NCI-H446 (cell line): ENCODE data around the gene RPL10A.

Experiments
- DNase-seq, 2 experiments: peaks; one replicate each; lab custom pipeline; 2025; lab: John Stamatoyannopoulos, UW

The RPL10A gene

GRCh38 chr6:35448191-35448590, 20.0 kb upstream of the RPL10A start:
- peak in 1 of 2 experiments; percentile 28 for DNase-seq

GRCh38 chr6:35449287-35449881, 18.8 kb upstream of the RPL10A start:
- peak; percentile 54 to 79 for DNase-seq

- no peak for DNase-seq
These were observed 16.6 kb upstream of the RPL10A start for GRCh38 chr6:35451354-35452182.

- DNase-seq: peak; percentile 87 to 94
These were observed 15.8 kb upstream of the RPL10A start, which contains the start of gene FANCE for GRCh38 chr6:35452183-35453090. FANCE (plus strand) TSS chr6:35452338; CDS start chr6:35452546, 208 bp downstream.

- DNase-seq: no peak
These were observed 15.0 kb upstream of the RPL10A start for GRCh38 chr6:35453236-35453635.

- DNase-seq: no peak
These were observed 13.7 kb upstream of the RPL10A start for GRCh38 chr6:35454391-35455110.

GRCh38 chr6:35457907-35458306, 10.3 kb upstream of the RPL10A start:
- no peak for DNase-seq

GRCh38 chr6:35461270-35461669, 6.9 kb upstream of the RPL10A start:
- DNase-seq: no peak

GRCh38 chr6:35463292-35463691, 4.9 kb upstream of the RPL10A start:
- DNase-seq: no peak

GRCh38 chr6:35465646-35466045, 2.6 kb upstream of the RPL10A start:
- DNase-seq: no peak

- no peak for DNase-seq
These were observed 964 bp downstream of the RPL10A start for GRCh38 chr6:35468980-35469750.

- DNase-seq: peak in 1 of 2 experiments; percentile 41
These were observed 1.8 kb downstream of the RPL10A start for GRCh38 chr6:35469751-35470662.

GRCh38 chr6:35470663-35471120, 2.5 kb downstream of the RPL10A start:
- no peak for DNase-seq

- DNase-seq: no peak
These were observed 3.7 kb downstream of the RPL10A start for GRCh38 chr6:35471836-35472345.

- no peak for DNase-seq
These were observed 5.1 kb downstream of the RPL10A start for GRCh38 chr6:35473075-35473849.

GRCh38 chr6:35473850-35474130, 5.6 kb downstream of the RPL10A start:
- no peak for DNase-seq

- DNase-seq: no peak
These were observed 6.1 kb downstream of the RPL10A start for GRCh38 chr6:35474131-35474941.

- no peak for DNase-seq
These were observed 6.9 kb downstream of the RPL10A start for GRCh38 chr6:35474942-35475570.
